Fibroblast of pulmonary artery (primary cell): Measurements from ENCODE around the gene OR8D4.
"Not testable (repeated sequence)": the region's sequence is repeated elsewhere in the genome, so short reads cannot be mapped to it uniquely, and the experiment has no call there.

Experiments used
- DNase-seq: peaks from one replicate; pipeline ENCODE4 v3.0.0-alpha.2; 2010; ENCODE audit warnings: low read depth
- H3K4me3 ChIP-seq: replicated peaks from 2 replicates; pipeline ENCODE4 v1.5.1; 2011; ENCODE audit warnings: low read depth, mild to moderate bottlenecking, control low read depth, low read length, moderate library complexity
- TF ChIP-seq, protein P1 (sequence below): IDR thresholded peaks from 2 replicates; pipeline ENCODE4 v1.5.1; 2011; ENCODE audit warnings: mild to moderate bottlenecking, control low read depth, low read length, inconsistent platforms; ENCODE audit errors: missing control alignments

OR8D4 gene

DNA sequence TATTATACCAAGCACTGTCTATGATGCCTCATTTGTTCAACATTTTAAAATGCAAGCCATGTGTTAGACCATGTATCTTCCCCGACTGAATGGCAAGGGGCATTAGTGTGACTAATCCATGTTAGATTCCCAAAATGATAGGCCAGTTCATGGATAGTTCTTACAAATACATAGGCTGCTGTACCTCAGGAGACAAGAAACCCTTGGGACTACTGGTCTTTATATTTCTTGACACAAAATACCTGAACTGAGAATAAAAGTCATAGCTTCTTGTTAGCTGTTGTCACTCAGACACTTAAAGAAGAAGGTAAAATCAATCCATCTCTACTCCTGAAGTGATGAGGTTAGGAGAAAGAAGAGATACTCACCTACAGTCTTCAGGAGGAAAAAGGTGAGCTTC, at the start of gene OR8D4:
OR8D4 (plus strand) TSS at position 301 of the 400 bp plus-strand sequence. CDS start 4,265 bp downstream, outside the sequence.
- H3K4me3 ChIP-seq: no peak within 1 kb of the TSS
- no peak for DNase-seq
- TF ChIP-seq, protein P1, sequence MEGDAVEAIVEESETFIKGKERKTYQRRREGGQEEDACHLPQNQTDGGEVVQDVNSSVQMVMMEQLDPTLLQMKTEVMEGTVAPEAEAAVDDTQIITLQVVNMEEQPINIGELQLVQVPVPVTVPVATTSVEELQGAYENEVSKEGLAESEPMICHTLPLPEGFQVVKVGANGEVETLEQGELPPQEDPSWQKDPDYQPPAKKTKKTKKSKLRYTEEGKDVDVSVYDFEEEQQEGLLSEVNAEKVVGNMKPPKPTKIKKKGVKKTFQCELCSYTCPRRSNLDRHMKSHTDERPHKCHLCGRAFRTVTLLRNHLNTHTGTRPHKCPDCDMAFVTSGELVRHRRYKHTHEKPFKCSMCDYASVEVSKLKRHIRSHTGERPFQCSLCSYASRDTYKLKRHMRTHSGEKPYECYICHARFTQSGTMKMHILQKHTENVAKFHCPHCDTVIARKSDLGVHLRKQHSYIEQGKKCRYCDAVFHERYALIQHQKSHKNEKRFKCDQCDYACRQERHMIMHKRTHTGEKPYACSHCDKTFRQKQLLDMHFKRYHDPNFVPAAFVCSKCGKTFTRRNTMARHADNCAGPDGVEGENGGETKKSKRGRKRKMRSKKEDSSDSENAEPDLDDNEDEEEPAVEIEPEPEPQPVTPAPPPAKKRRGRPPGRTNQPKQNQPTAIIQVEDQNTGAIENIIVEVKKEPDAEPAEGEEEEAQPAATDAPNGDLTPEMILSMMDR: no peak

DNA sequence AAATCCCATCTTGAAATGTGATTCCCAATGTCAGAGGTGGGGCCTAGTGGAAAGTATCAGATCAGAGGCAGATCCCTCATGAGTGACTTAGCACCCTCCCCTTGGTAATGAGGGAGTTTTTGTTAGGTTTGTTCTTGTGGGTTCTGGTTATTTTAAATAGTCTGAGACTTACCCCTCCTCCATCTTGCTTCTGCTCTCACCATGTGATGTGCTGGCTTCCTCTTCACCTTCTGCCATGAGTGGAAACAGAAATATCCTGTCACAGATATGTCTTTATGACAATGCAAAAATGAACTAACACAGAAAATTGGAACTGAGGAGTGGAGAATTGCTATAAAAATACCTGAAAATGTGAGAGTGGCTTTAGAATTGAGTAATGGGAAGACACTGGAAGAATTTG, 49.6 kb upstream of the OR8D4 start:
- H3K4me3 ChIP-seq: no peak overlapping the region
- TF ChIP-seq, protein P1: no peak
- DNase-seq: no peak

DNA sequence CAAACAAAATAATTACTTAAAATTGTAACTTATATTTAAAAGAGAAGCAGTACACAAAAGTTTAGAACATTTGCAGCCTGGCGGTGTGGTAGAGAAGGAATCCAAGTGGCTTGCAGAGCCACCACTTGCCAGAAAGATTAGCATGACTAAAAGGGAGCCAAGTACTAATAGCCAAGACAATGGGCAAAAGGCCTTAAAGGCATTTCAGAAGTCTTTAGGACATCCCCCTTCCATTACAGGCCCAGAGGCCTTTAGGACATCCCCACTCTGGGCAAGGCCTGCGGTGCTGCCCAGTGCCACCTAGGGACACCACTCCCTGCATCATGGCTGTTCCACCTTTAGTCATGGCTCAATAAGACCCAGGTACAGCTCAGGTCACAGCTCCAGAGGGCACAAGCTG, 48.9 kb upstream of the OR8D4 start:
- DNase-seq: no peak
- no peak overlapping the region for H3K4me3 ChIP-seq
- TF ChIP-seq, protein P1: no peak

DNA sequence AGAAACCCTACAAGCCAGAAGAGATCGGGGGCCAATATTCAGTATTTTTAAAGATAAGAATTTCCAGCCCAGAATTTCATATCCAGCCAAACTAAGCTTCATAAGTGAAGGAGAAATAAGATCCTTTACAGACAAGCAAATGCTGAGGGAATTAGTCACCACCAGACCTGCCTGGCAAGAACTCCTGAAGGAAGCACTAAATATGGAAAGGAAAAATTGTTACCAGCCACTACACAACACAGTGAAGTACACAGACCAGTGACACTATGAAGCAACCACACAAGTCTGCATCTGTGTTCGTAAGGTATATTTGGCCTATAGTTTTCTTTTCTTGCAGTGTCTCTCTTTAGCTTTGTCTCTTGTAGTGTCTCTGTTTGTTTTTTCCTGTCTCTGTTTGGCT, 45.5 kb upstream of the OR8D4 start:
- TF ChIP-seq, protein P1: no peak
- peak; percentile 23 for DNase-seq
- H3K4me3 ChIP-seq: no peak overlapping the region

DNA sequence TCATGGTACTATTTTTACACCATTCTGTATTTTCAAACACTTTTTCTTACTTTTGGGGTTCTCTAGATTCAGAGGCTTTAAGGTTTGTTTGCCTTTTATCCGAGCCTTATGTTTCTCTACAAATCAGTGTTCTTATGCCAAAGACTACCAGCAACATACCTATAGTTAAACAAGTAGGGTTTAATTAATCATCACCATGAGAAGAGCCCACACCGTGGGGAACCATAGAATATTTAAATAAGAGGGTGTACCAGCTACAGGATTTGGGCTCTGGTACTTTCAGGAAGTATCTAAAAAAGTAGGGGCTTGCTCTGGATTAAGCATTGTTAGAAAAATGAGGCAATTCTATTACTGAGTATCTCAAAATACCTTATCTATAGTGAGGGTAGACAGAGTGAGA, 42.2 kb upstream of the OR8D4 start:
- DNase-seq: no peak
- no peak overlapping the region for H3K4me3 ChIP-seq
- TF ChIP-seq, protein P1: no peak

DNA sequence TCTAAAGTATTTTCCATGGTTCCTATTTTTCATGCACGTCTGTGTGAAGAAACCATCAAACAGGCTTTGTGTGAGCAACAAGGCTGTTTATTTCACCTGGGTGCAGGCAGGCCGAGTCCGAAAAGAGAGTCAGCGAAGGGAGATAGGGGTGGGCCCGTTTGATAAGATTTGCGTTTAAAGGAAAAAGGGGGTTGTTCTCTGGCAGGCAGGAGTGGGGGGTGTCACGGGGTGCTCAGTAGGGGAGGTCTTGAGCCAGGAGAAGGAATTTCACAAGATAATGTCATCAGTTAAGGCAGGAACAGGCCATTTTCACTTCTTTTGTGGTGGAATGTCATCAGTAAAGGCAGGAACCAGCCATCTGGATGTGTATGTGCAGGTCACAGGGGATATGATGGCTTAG, 36.7 kb upstream of the OR8D4 start:
- not testable (repeated sequence) for H3K4me3 ChIP-seq, DNase-seq

DNA sequence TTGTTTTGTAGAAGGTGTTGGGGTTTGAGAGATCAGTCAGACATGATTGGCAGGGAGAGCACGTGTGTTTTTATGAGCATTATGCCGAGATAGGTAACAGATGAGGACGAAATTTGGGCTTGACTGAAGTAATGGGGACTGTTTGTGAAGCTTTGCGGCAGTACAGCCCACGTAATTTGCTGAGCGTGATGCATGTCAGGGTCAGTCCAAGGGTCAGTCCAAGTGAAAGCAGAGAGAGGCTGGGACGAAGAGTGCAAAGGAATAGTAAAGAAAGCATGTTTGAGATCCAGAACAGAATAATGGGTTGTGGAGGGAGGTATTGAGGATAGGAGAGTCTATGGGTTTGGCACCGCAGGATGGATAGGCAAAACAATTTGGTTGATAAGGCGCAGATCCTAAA, 34.2 kb upstream of the OR8D4 start:
- not testable (repeated sequence) for DNase-seq, H3K4me3 ChIP-seq

DNA sequence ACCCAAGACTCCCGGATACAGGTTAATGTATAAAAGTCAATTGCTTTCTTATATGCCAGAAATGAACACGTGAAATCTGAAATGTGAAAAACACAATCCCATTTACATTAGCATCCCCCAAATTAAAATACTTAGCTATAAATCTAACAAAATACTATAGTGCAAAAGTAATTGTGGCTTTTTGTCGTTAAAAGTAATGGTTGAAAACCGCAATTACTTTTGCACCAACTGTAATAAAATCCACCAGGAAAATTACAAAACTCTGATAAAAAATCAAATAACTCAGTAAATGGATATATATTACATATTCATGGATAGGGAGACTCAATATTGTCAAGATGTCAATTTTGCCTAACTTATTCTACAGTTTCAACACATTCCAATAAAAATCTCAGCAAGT, 21.1 kb upstream of the OR8D4 start:
- TF ChIP-seq, protein P1: no peak
- no peak for DNase-seq
- no peak overlapping the region for H3K4me3 ChIP-seq
